A549 treated with Mapracorat at 1 μM for 4 hours (cell line): ENCODE data around the gene TTC39C. TPM values are rescaled to one million over a fixed set of nuclear protein-coding genes. Genes with fewer than 3 reads are reported as not detected.

Source experiments
- total RNA-seq: library from RNA; stranded (reverse); fragments of 200-300 nt; extraction: Qiagen RNA extraction; gene quantifications from 5 replicates; pipeline ENCODE4 v1.2.3, GENCODE V29; 2022

The TTC39C gene
- total RNA-seq: 14.9 to 19.9 TPM (median 17.2 TPM) in 5 replicates

DNA sequence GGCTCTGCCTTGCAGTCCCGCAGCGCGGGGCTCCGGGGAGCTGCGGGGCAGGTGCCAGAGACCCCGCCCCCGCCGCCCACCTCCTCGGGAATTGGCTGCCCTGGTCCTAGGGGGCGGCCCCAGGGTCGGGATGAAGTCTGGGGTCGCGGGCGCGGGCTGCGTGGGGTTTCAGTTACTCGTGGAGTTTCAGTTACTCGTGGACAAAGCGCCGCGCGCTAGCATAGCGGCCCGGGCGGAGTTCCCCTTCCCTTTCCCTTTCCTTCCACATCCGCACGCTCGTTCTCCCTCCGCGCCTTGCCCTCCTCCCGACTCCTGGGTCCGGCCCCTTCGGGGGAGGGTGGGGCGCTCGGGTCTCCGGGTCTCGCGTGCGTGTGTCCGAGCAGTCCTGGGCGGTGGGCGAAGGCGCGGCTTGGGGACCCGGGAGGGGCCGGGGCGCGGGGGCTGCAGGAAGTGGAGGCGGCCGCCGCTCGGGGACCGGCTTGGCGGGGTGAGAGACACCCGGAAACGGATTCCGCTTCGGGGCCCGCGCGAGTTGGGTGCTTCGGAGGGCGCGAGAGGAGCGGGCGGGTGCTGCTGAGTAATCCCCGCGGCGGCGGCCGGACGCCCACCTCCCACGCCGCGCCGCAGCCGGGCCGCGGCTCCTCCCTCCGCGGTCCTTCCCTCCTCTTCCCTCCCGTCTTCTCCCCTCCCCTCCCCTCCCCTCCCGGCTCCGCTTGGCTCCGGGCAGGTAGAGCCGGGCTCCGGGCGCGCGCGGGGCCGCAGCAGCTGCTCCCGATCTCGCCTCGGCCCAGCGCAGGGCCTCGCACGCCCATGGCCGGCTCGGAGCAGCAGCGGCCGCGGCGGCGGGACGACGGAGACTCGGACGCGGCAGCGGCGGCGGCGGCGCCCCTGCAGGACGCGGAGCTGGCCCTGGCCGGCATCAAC, at the start of gene TTC39C:
Gene TTC39C, plus strand, starts transcription at position 693 of the 924 bp plus-strand sequence. Its CDS starts 118 bp downstream, at position 811.

GRCh38 chr18:24138789-24139616, 124.4 kb downstream of the TTC39C start, which contains the start of gene CABYR:
Gene CABYR, plus strand, starts transcription at chr18:24139062. Its CDS starts 4,053 bp downstream, at chr18:24143115.

Other genes starting within 250 kb of the TTC39C start
- 12.9 to 19.3 TPM (median 14.1 TPM) in 5 replicates for gene CABYR, start 124.3 kb downstream of the TTC39C start, total RNA-seq